Caco-2 (cell line): ENCODE data around the gene CAND2. TPM values are rescaled to one million over a fixed set of nuclear protein-coding genes. Genes with fewer than 3 reads are reported as not detected.
"Not testable (repeated sequence)": the region's sequence is repeated elsewhere in the genome, so short reads cannot be mapped to it uniquely, and the experiment has no call there.

Source experiments
- BruUV-seq: library from RNA; stranded (reverse); fragments of 400-500 nt; replicated peaks from 2 replicates; lab custom pipeline; 2021; lab: Mats Ljungman, UMichigan
- CTCF ChIA-PET: fragments of 300-600 bp; sonication (Branson Sonifier 250); formaldehyde crosslinking; loops from one replicate; lab custom pipeline; 2022; ENCODE audit warnings: antibody characterized with exemption; lab: Charles Lee
- POLR2A ChIA-PET: fragments of 300-600 bp; sonication (Branson Sonifier 250); formaldehyde crosslinking; loops from one replicate; lab custom pipeline; 2022; ENCODE audit warnings: antibody characterized with exemption; lab: Charles Lee
- DNase-seq, 2 experiments: peaks; one replicate each; pipeline versions ENCODE4 v3.0.0 to v3.0.0-alpha.2; 2020 to 2022
- H3K27me3 ChIP-seq: replicated peaks from 2 replicates; pipeline ENCODE4 v1.6.0; 2011; ENCODE audit warnings: low read length; ENCODE audit not compliant: control insufficient read depth, insufficient read depth
- H3K36me3 ChIP-seq: 2 replicates; pipeline ENCODE4 v1.5.1; 2011; ENCODE audit warnings: low read length; ENCODE audit not compliant: control insufficient read depth, insufficient read depth
- H3K4me1 ChIP-seq: fragments of 250-450 bp; sonication (Bioruptor Pico); 2 replicates; pipeline ENCODE4 v1.5.1; 2020; ENCODE audit warnings: mild to moderate bottlenecking
- H3K4me3 ChIP-seq: 2 replicates; pipeline ENCODE4 v1.5.1; 2011; ENCODE audit warnings: low read depth, mild to moderate bottlenecking, control low read depth, low read length
- H3K9me3 ChIP-seq: fragments of 250-450 bp; sonication (Bioruptor Pico); 2 replicates; pipeline ENCODE4 v1.5.1; 2020; ENCODE audit warnings: mild to moderate bottlenecking, moderate library complexity
- H3K27ac Mint-ChIP-seq: one replicate; pipeline ENCODE4 v1.8.0; 2022; ENCODE audit warnings: mixed read lengths; ENCODE audit not compliant: unreplicated experiment
- H3K27me3 Mint-ChIP-seq: one replicate; pipeline ENCODE4 v1.8.0; 2022; ENCODE audit warnings: mixed read lengths; ENCODE audit not compliant: insufficient read depth, unreplicated experiment
- H3K36me3 Mint-ChIP-seq: one replicate; pipeline ENCODE4 v1.8.0; 2022; ENCODE audit warnings: mild to moderate bottlenecking, mixed read lengths; ENCODE audit not compliant: insufficient read depth, unreplicated experiment
- H3K4me1 Mint-ChIP-seq: one replicate; pipeline ENCODE4 v1.8.0; 2022; ENCODE audit warnings: low read depth, mixed read lengths; ENCODE audit not compliant: unreplicated experiment
- H3K4me3 Mint-ChIP-seq: one replicate; pipeline ENCODE4 v1.8.0; 2022; ENCODE audit warnings: mild to moderate bottlenecking, moderate library complexity, mixed read lengths; ENCODE audit not compliant: unreplicated experiment
- H3K9me3 Mint-ChIP-seq: one replicate; pipeline ENCODE4 v1.8.0; 2022; ENCODE audit warnings: mixed read lengths; ENCODE audit not compliant: unreplicated experiment
- CTCF ChIP-seq, 2 experiments: fragments of 200-600 bp in 1 of 2; IDR thresholded peaks; 1 replicate in 1 of 2; 2 replicates in 1 of 2; pipeline versions ENCODE4 v1.5.1 to v1.8.0; 2011 to 2022; ENCODE audit warnings: antibody characterized with exemption in 1 of 2, control low read depth in 1 of 2, inconsistent platforms in 1 of 2, low read depth in 1 of 2, low read length in 1 of 2, mild to moderate bottlenecking in 1 of 2, moderate library complexity in 1 of 2; ENCODE audit not compliant: insufficient read depth in 1 of 2, severe bottlenecking in 1 of 2, unreplicated experiment in 1 of 2
- intact Hi-C: fragments of 100-400 bp; cut with micrococcal nuclease; formaldehyde crosslinking; loops from one replicate; pipeline ENCODE4 v1.10.0; 2022; ENCODE audit not compliant: unreplicated experiment
- total RNA-seq: library from RNA; stranded (reverse); gene quantifications from 2 replicates; pipeline ENCODE4 v1.2.3, GENCODE V29; 2022

Gene CAND2
- total RNA-seq, 1 experiment from 2014 or later, result not detected

- no peak overlapping the region for H3K4me3 ChIP-seq
- Mint-ChIP-seq H3K36me3 (no peaks in the 10 kb centered on the region), H3K4me3 (no peak overlapping the region), H3K9me3 (no peaks in the 10 kb centered on the region), H3K27me3 (no peaks in the 10 kb centered on the region), H3K27ac (no peak overlapping the region), H3K4me1 (peaks cover 8% of the 10 kb centered on the region)
- no peak for TF ChIP-seq CTCF (IDR thresholded peaks at IDR 0.05; ENCODE audit: insufficient read depth in 1 of 2, low read depth in 1 of 2, low read length in 1 of 2, severe bottlenecking in 1 of 2, unreplicated experiment in 1 of 2)
- H3K36me3 ChIP-seq, result no peaks in the 10 kb centered on the region
- BruUV-seq, result no TSS peak
- intact Hi-C loops, result no loop called here
- POLR2A ChIA-PET, result no interaction called here
- CTCF ChIA-PET, result no interaction called here
- H3K4me1 ChIP-seq, result no peaks in the 10 kb centered on the region
- no peak for DNase-seq
- no peaks in the 10 kb centered on the region for H3K9me3 ChIP-seq
- no peaks in the 10 kb centered on the region for H3K27me3 ChIP-seq
Measured at GRCh38 chr3:12877040-12877439, 80.6 kb downstream of the CAND2 start.

GRCh38 chr3:12878141-12878574 lies 81.7 kb downstream of the CAND2 start:
- BruUV-seq, result no TSS peak

GRCh38 chr3:12878758-12879157 lies 82.3 kb downstream of the CAND2 start:
- H3K4me3 Mint-ChIP-seq, H3K4me3 ChIP-seq, BruUV-seq, intact Hi-C loops, H3K27me3 ChIP-seq, H3K36me3 Mint-ChIP-seq, H3K4me1 ChIP-seq, H3K27me3 Mint-ChIP-seq, CTCF ChIA-PET, DNase-seq, H3K9me3 ChIP-seq, H3K27ac Mint-ChIP-seq, H3K36me3 ChIP-seq, H3K4me1 Mint-ChIP-seq, H3K9me3 Mint-ChIP-seq, POLR2A ChIA-PET: not testable (repeated sequence)

More at GRCh38 chr3:12878141-12878574, 81.7 kb downstream of the CAND2 start:
- Histone ChIP-seq H3K27me3 (no peaks in the 10 kb centered on the region), H3K9me3 (no peaks in the 10 kb centered on the region), H3K4me1 (no peaks in the 10 kb centered on the region), H3K36me3 (no peaks in the 10 kb centered on the region), H3K4me3 (no peak overlapping the region)
- Mint-ChIP-seq H3K27ac (no peak overlapping the region), H3K9me3 (no peaks in the 10 kb centered on the region), H3K27me3 (no peaks in the 10 kb centered on the region), H3K36me3 (no peaks in the 10 kb centered on the region), H3K4me1 (peaks cover 8% of the 10 kb centered on the region), H3K4me3 (no peak overlapping the region)
- intact Hi-C loops, result no loop called here
- POLR2A ChIA-PET, result no interaction called here
- no peak for DNase-seq
- CTCF ChIA-PET, result interaction anchor here (1.0 kb wide), 1 partner anchor 10 kb away, joined by 5 read pairs; no protein-coding TSS in a partner anchor
- TF ChIP-seq CTCF (IDR thresholded peaks at IDR 0.05; ENCODE audit: insufficient read depth in 1 of 2, low read depth in 1 of 2, low read length in 1 of 2, severe bottlenecking in 1 of 2, unreplicated experiment in 1 of 2), result no peak
